ENCODE data around the gene NRM. TPM values are rescaled to one million over a fixed set of nuclear protein-coding genes. Genes with fewer than 3 reads are reported as not detected.
A peak's percentile ranks its signal among the peaks of the same experiment; 100 is the strongest.

Gene NRM
- polyA plus RNA-seq, 1 donor from 2014 or later, result 7.1 TPM

DNA sequence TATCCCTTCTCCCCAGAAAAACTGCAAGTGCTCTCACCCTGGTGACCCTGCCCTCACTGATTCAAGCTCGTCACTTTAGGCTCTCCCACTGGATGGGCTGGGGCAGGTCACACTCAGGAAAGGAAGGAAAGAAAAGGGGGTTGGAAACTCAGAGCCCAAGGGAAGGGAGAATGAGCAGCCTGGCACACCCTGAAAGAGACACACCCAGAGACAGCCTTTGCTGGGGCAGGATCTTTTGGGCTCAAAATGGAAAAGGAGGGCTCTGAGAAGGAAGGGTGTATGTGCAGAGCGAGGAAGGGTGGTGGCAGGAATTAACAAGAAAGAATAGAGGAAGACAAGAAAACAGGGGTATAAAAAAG, 6.8 kb downstream of the NRM start:
- H3K27ac ChIP-seq (ENCODE audit: low read length), result no peak overlapping the region
- H3F3A ChIP-seq (ENCODE audit: insufficient read depth, low read length, poor library complexity, severe bottlenecking), result no peaks in the 10 kb centered on the region
- no peak overlapping the region for H2AFZ ChIP-seq (ENCODE audit: low read depth, low read length)
- peak overlapping the region; percentile 100 for H3K9ac ChIP-seq (ENCODE audit: low read length)
- peaks cover 84% of the 10 kb centered on the region for H3K79me2 ChIP-seq (replicated peaks; ENCODE audit: insufficient read depth, low read length)
- TF ChIP-seq TAF1 (IDR thresholded peaks at IDR 0.05; ENCODE audit: low read depth), result no peak
- no peak for TF ChIP-seq EP300 (conservative IDR thresholded peaks at IDR 0.05; ENCODE audit: poor library complexity, severe bottlenecking)
- no peak for TF ChIP-seq RAD21 (conservative IDR thresholded peaks at IDR 0.05)
- peaks cover 46% of the 10 kb centered on the region for H4K20me1 ChIP-seq (ENCODE audit: insufficient read depth)
- H3K4me3 ChIP-seq (ENCODE audit: low read length), result peak overlapping the region; percentile 99
- H3K27me3 ChIP-seq (ENCODE audit: insufficient read depth, low read depth, low read length), result no peaks in the 10 kb centered on the region
- H3K36me3 ChIP-seq (ENCODE audit: insufficient read depth, low read length), result no peaks in the 10 kb centered on the region
- no peaks in the 10 kb centered on the region for H3K9me2 ChIP-seq (ENCODE audit: insufficient read depth, low read length)
- H3K9me3 ChIP-seq (ENCODE audit: low read length), result no peaks in the 10 kb centered on the region
- peak overlapping the region; percentile 94 for H3K4me2 ChIP-seq (ENCODE audit: low read length)

DNA sequence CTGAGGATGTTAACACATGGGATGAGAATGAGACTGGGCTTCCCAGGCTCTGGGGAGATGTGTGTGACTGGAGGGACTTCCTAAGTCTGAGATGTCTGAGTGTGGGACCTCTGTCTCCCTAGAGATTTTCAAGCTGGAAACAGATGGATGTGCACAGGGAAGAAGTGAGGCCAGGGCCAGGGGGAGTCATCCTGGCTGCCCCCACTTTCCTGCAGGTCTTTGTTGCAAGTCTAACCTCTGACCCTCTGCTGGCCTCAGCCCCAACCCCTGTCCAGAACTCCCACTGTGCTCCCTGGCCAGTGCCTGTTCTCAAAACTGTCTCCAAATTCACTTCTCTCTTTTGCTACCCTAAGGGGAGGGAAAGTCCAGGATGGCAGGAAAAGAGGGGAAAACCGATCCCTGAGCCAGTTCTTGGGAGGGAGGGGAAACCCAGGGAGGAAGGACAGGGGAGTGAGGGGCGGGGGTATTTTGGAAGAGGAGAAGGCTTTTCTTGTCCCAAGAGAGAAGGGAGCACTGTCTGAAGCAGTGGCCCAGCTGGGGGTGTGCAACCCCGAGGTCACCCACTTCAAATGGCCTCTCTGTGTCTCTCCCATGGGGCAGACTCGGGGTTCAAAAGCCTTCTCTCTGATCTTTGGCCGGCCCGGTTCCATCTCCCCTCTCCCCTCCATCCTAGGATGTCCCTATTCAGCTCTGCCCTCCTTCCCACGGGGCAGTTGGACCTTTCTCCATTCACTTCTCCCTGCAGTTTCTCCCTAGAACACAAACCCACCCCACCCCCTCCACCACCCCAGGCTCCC, 7.4 kb downstream of the NRM start:
- peak overlapping the region; percentile 99 for H3K4me3 ChIP-seq (ENCODE audit: low read length)
- peaks cover 46% of the 10 kb centered on the region for H4K20me1 ChIP-seq (ENCODE audit: insufficient read depth)
- peaks cover 79% of the 10 kb centered on the region for H3K79me2 ChIP-seq (replicated peaks; ENCODE audit: insufficient read depth, low read length)
- H3K4me2 ChIP-seq (ENCODE audit: low read length), result peak overlapping the region; percentile 94
- H3K9ac ChIP-seq (ENCODE audit: low read length), result peak overlapping the region; percentile 100
- H2AFZ ChIP-seq (ENCODE audit: low read depth, low read length), result no peak overlapping the region
- no peaks in the 10 kb centered on the region for H3K9me2 ChIP-seq (ENCODE audit: insufficient read depth, low read length)
- no peaks in the 10 kb centered on the region for H3F3A ChIP-seq (ENCODE audit: insufficient read depth, low read length, poor library complexity, severe bottlenecking)
- no peak overlapping the region for H3K27ac ChIP-seq (ENCODE audit: low read length)
- TF ChIP-seq MXI1 (conservative IDR thresholded peaks at IDR 0.05; ENCODE audit: poor library complexity, severe bottlenecking) (no peak), TAF1 (IDR thresholded peaks at IDR 0.05; ENCODE audit: low read depth) (no peak), REST (IDR thresholded peaks at IDR 0.05; ENCODE audit: borderline replicate concordance) (no peak), RAD21 (conservative IDR thresholded peaks at IDR 0.05) (no peak), POLR2AphosphoS5 (IDR thresholded peaks at IDR 0.05) (no peak), EP300 (conservative IDR thresholded peaks at IDR 0.05; ENCODE audit: poor library complexity, severe bottlenecking) (no peak), SMC3 (conservative IDR thresholded peaks at IDR 0.05; ENCODE audit: poor library complexity) (no peak), EZH2 (IDR thresholded peaks at IDR 0.05; ENCODE audit: borderline replicate concordance, insufficient read depth, low read length, poor library complexity, severe bottlenecking) (no peak)
- TF ChIP-seq, protein P1, sequence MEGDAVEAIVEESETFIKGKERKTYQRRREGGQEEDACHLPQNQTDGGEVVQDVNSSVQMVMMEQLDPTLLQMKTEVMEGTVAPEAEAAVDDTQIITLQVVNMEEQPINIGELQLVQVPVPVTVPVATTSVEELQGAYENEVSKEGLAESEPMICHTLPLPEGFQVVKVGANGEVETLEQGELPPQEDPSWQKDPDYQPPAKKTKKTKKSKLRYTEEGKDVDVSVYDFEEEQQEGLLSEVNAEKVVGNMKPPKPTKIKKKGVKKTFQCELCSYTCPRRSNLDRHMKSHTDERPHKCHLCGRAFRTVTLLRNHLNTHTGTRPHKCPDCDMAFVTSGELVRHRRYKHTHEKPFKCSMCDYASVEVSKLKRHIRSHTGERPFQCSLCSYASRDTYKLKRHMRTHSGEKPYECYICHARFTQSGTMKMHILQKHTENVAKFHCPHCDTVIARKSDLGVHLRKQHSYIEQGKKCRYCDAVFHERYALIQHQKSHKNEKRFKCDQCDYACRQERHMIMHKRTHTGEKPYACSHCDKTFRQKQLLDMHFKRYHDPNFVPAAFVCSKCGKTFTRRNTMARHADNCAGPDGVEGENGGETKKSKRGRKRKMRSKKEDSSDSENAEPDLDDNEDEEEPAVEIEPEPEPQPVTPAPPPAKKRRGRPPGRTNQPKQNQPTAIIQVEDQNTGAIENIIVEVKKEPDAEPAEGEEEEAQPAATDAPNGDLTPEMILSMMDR (IDR thresholded peaks at IDR 0.05; ENCODE audit: poor library complexity, severe bottlenecking), result no peak
- H3K36me3 ChIP-seq (ENCODE audit: insufficient read depth, low read length), result no peaks in the 10 kb centered on the region
- no peaks in the 10 kb centered on the region for H3K27me3 ChIP-seq (ENCODE audit: insufficient read depth, low read depth, low read length)
- no peaks in the 10 kb centered on the region for H3K9me3 ChIP-seq (ENCODE audit: low read length)
